GOT3 (cell line): ENCODE results near the gene PPP1R9B.
A peak's percentile ranks its signal among the peaks of the same experiment; 100 is the strongest.

Source experiments
- DNase-seq: peaks from one replicate; lab custom pipeline; 2025; ENCODE audit warnings: mixed read lengths; lab: John Stamatoyannopoulos, UW

The PPP1R9B gene

GRCh38 chr17:50103252-50103651 is 47.2 kb downstream of the PPP1R9B start:
- DNase-seq = no peak

GRCh38 chr17:50102164-50102991 is 48.1 kb downstream of the PPP1R9B start:
- DNase-seq = no peak

GRCh38 chr17:50101346-50102163 is 48.9 kb downstream of the PPP1R9B start:
- DNase-seq = no peak

GRCh38 chr17:50100921-50101345 is 49.5 kb downstream of the PPP1R9B start:
- no peak for DNase-seq

- DNase-seq = no peak
These were observed 50.0 kb downstream of the PPP1R9B start for GRCh38 chr17:50100480-50100883.

GRCh38 chr17:50099003-50099402 is 51.5 kb downstream of the PPP1R9B start:
- no peak for DNase-seq

- no peak for DNase-seq
These were observed 51.9 kb downstream of the PPP1R9B start for GRCh38 chr17:50098583-50098982.

- no peak for DNase-seq
These were observed 52.6 kb downstream of the PPP1R9B start for GRCh38 chr17:50097926-50098325.

GRCh38 chr17:50097455-50097854 is 53.0 kb downstream of the PPP1R9B start:
- no peak for DNase-seq

- no peak for DNase-seq
These were observed 53.7 kb downstream of the PPP1R9B start for GRCh38 chr17:50096758-50097157.

- DNase-seq = no peak
These were observed 54.4 kb downstream of the PPP1R9B start for GRCh38 chr17:50096092-50096491.

GRCh38 chr17:50095626-50096037 is 54.8 kb downstream of the PPP1R9B start:
- DNase-seq = no peak

- peak; percentile 85 for DNase-seq
These were observed 55.5 kb downstream of the PPP1R9B start, which contains the start of gene PDK2 for GRCh38 chr17:50094753-50095619. Gene PDK2 (plus strand): TSS chr17:50095351. CDS start chr17:50095436, 85 bp downstream.

- peak; percentile 64 for DNase-seq
These were observed 56.2 kb downstream of the PPP1R9B start for GRCh38 chr17:50094243-50094752.

GRCh38 chr17:50093807-50094206 is 56.7 kb downstream of the PPP1R9B start:
- no peak for DNase-seq

- DNase-seq = no peak
These were observed 57.2 kb downstream of the PPP1R9B start for GRCh38 chr17:50093246-50093645.

GRCh38 chr17:50091918-50092285 is 58.6 kb downstream of the PPP1R9B start:
- DNase-seq = no peak

GRCh38 chr17:50090971-50091917 is 59.2 kb downstream of the PPP1R9B start:
- DNase-seq = no peak

- no peak for DNase-seq
These were observed 60.4 kb downstream of the PPP1R9B start for GRCh38 chr17:50090071-50090470.

- no peak for DNase-seq
These were observed 61.3 kb downstream of the PPP1R9B start for GRCh38 chr17:50088952-50089825.
